Neural progenitor cell (in vitro differentiated cells): Measurements from ENCODE around the gene FHOD1.

Experiments
- EZH2 ChIP-seq: fragments of 200-600 bp; sonication (generic); IDR thresholded peaks from 2 replicates; pipeline ENCODE4 v1.6.1; 2017; ENCODE audit warnings: antibody characterized with exemption, mild to moderate bottlenecking, moderate library complexity
- TF ChIP-seq, protein P1 (sequence below): fragments of 200-600 bp; sonication (generic); IDR thresholded peaks from 2 replicates; pipeline ENCODE4 v1.5.1; 2017; ENCODE audit warnings: antibody characterized with exemption, mild to moderate bottlenecking

DNA sequence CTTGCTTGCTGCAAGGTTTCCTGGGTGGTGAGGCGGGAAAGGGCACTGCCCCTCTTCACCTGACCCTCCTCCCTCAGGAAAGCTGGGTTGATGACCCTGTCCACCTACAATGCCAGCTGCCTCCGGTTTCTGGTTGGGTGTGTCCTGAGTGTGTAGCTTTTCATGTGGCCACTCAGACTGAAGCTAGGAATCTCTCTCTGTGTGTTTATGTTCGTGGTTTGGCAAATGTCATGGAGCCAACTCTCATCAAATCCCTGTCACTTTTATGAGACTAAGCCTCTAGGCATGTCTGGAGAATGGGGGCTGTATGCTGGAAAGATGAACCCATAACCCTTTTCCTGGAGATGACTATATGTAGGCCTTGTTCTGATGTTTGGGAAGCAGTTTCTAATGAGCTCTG, 49.1 kb upstream of the FHOD1 start:
- TF ChIP-seq, protein P1, sequence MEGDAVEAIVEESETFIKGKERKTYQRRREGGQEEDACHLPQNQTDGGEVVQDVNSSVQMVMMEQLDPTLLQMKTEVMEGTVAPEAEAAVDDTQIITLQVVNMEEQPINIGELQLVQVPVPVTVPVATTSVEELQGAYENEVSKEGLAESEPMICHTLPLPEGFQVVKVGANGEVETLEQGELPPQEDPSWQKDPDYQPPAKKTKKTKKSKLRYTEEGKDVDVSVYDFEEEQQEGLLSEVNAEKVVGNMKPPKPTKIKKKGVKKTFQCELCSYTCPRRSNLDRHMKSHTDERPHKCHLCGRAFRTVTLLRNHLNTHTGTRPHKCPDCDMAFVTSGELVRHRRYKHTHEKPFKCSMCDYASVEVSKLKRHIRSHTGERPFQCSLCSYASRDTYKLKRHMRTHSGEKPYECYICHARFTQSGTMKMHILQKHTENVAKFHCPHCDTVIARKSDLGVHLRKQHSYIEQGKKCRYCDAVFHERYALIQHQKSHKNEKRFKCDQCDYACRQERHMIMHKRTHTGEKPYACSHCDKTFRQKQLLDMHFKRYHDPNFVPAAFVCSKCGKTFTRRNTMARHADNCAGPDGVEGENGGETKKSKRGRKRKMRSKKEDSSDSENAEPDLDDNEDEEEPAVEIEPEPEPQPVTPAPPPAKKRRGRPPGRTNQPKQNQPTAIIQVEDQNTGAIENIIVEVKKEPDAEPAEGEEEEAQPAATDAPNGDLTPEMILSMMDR = no peak
- TF ChIP-seq EZH2 = no peak
